Measurements from ENCODE around the gene PLXNA3. TPM values are rescaled to one million over a fixed set of nuclear protein-coding genes. Genes with fewer than 3 reads are reported as not detected.

PLXNA3 gene
- total RNA-seq, 1 donor from 2014 or later, result 108 TPM

DNA sequence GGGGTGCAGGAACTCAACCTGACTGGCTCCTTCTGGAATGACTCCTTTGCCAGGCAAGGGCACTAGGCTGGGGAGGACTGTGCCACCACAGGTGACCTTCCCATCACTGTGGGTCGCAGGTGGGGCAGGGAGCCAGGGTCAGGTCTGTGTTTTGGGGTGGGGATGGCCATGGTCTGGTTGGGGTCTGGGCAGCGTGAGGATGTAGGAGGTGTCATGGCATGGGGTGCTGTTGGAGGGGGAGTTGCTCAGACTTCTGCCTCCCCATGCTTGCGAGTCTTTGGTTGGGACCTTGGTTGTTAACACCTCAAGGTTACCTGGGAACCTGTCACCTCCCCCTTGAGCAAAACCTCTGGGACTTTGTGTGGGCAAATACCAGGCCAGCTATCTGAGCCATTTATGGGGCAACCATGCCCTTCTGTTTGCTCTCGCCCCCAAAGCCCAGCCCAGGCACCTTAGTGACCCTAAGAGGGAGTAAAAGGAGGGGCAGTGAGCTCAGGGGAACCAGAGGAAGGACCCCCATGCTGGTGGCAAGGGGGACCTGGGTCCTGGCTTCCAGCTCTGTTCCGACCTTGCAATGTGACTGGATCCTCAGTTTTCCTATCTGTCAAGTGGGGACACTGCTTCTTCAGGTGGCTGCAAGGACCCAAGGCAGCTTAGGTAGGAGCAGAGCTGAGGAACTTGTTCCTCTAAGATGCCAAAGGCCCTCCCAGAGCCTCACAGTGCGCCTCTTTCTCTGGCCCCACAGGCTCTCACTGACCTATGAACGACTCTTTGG is 23.5 kb upstream of the PLXNA3 start:
- TF ChIP-seq, protein P1, sequence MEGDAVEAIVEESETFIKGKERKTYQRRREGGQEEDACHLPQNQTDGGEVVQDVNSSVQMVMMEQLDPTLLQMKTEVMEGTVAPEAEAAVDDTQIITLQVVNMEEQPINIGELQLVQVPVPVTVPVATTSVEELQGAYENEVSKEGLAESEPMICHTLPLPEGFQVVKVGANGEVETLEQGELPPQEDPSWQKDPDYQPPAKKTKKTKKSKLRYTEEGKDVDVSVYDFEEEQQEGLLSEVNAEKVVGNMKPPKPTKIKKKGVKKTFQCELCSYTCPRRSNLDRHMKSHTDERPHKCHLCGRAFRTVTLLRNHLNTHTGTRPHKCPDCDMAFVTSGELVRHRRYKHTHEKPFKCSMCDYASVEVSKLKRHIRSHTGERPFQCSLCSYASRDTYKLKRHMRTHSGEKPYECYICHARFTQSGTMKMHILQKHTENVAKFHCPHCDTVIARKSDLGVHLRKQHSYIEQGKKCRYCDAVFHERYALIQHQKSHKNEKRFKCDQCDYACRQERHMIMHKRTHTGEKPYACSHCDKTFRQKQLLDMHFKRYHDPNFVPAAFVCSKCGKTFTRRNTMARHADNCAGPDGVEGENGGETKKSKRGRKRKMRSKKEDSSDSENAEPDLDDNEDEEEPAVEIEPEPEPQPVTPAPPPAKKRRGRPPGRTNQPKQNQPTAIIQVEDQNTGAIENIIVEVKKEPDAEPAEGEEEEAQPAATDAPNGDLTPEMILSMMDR (IDR thresholded peaks at IDR 0.05), result no peak
- Mint-ChIP-seq H3K9me3 (ENCODE audit: unreplicated experiment) (peaks cover 4% of the 10 kb centered on the region), H3K36me3 (ENCODE audit: unreplicated experiment) (no peaks in the 10 kb centered on the region), H3K27me3 (ENCODE audit: unreplicated experiment) (no peaks in the 10 kb centered on the region), H3K27ac (ENCODE audit: unreplicated experiment) (no peak overlapping the region), H3K4me3 (ENCODE audit: unreplicated experiment) (no peak overlapping the region), H3K4me1 (ENCODE audit: unreplicated experiment) (peaks cover 16% of the 10 kb centered on the region)
- DNase-seq (ENCODE audit: extremely low spot score, unreplicated experiment), result no peak

DNA sequence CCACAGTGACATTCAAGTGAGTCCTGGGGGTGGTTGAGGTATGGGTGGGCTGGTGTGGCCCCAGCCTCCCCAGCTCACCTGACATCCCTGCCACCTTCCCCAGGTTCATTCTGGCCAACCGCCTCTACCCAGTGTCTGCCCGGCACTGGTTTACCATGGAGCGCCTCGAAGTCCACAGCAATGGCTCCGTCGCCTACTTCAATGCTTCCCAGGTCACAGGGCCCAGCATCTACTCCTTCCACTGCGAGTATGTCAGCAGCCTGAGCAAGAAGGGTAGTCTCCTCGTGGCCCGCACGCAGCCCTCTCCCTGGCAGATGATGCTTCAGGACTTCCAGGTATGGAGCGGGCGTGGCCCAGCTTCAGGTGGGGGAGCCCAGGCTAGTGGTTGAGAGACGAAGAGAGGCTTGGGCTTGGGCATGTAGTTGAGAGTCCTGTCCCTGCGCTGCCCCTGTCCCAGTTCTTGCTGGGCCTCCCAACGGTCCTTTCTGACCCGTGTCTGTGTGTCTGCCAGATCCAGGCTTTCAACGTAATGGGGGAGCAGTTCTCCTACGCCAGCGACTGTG is 22.8 kb upstream of the PLXNA3 start:
- peak; percentile 78 for DNase-seq (ENCODE audit: extremely low spot score, unreplicated experiment)
- peaks cover 4% of the 10 kb centered on the region for H3K9me3 Mint-ChIP-seq (ENCODE audit: unreplicated experiment)
- H3K4me1 Mint-ChIP-seq (ENCODE audit: unreplicated experiment), result peaks cover 14% of the 10 kb centered on the region
- H3K4me3 Mint-ChIP-seq (ENCODE audit: unreplicated experiment), result no peak overlapping the region
- no peaks in the 10 kb centered on the region for H3K27me3 Mint-ChIP-seq (ENCODE audit: unreplicated experiment)
- H3K27ac Mint-ChIP-seq (ENCODE audit: unreplicated experiment), result peak overlapping the region; percentile 27
- no peaks in the 10 kb centered on the region for H3K36me3 Mint-ChIP-seq (ENCODE audit: unreplicated experiment)
- TF ChIP-seq, protein P1 (IDR thresholded peaks at IDR 0.05), result no peak

DNA sequence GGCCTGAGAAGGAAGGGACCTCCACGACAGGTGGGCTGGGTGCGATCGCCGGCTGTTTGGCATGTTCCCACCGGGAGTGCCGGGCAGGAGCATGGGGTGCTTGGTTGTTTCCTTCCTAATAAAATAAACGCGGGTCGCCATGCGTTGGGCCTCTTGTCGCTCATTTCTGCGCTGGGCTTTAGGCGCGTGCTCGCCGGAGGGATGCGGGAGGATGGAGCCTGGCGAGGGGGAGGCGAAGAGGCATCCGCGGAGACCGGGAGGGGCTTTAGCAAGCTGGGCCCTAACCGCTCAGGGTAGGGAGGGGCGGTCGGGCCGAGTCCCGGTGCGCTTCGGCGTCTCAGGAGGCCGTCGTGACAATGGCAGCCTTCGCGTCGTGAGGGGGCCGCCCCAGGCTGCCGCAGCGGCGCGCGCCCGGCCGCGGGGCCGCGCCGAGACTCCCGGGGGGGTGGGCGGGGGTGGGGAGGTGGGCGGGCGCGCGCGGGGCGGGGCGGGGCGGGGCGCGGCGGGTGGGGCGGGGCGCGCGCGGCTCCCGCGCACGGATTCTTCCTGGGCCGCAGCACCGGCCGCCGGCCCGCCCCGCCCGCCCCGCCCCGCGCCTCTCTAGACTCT is 21.6 kb upstream of the PLXNA3 start:
- Mint-ChIP-seq H3K4me1 (ENCODE audit: unreplicated experiment) (peaks cover 8% of the 10 kb centered on the region), H3K4me3 (ENCODE audit: unreplicated experiment) (peak overlapping the region; percentile 73), H3K9me3 (ENCODE audit: unreplicated experiment) (no peaks in the 10 kb centered on the region), H3K27me3 (ENCODE audit: unreplicated experiment) (no peaks in the 10 kb centered on the region), H3K36me3 (ENCODE audit: unreplicated experiment) (peaks cover under 1% of the 10 kb centered on the region), H3K27ac (ENCODE audit: unreplicated experiment) (peak overlapping the region; percentile 81)
- TF ChIP-seq, protein P1 (IDR thresholded peaks at IDR 0.05), result no peak
- DNase-seq (ENCODE audit: extremely low spot score, unreplicated experiment), result peak; percentile 85

DNA sequence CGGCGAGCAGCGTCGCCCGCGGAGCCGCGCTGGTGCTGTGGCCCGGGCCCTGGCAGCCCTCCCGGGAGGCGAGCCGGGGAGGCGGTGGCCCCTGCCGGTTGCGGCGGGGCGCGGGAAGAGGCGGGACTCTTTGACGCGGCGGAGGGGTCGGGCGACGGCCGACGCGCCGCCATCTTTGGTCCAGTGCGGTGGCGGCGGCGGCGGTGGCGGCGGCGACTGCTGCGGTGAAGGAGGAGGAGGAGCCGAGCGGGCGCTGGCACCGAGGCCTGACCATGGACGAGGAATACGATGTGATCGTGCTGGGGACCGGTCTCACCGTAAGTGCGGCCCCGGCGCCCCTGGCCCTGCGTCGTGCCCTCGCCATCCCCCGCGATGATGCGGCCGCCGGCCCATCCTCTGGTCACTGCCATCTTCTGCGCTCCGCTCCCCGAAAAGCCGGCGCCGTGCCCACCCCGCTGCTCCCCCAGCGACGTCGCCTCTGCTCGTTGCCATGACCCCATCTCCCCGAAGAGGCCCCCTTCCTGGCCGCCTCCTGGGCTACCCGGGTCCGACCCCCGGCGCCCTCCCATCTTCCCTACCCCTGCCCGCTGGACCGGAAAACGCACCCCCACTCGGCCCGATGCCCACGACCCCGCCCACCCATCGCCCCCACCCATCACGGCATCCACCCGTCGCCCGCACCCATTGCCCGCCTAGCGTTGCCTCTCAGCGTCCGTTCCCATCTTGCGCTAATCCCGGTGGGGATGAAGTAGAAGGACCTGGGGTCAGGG is 20.9 kb upstream of the PLXNA3 start, which contains the start of gene GDI1:
TSS of gene GDI1 (plus strand) at position 172 of the 770 bp plus-strand sequence. CDS start at position 273, 101 bp downstream.
- peak; percentile 86 for DNase-seq (ENCODE audit: extremely low spot score, unreplicated experiment)
- Mint-ChIP-seq H3K27ac (ENCODE audit: unreplicated experiment) (peak within 1 kb of the TSS; percentile 81), H3K4me3 (ENCODE audit: unreplicated experiment) (peak within 1 kb of the TSS; percentile 84), H3K4me1 (ENCODE audit: unreplicated experiment) (peaks cover 8% of the 10 kb centered on the region), H3K9me3 (ENCODE audit: unreplicated experiment) (no peaks in the 10 kb centered on the region), H3K27me3 (ENCODE audit: unreplicated experiment) (no peaks in the 10 kb centered on the region), H3K36me3 (ENCODE audit: unreplicated experiment) (peaks cover 5% of the 10 kb centered on the region)
- TF ChIP-seq, protein P1 (IDR thresholded peaks at IDR 0.05), result no peak

Data from osteocyte (in vitro differentiated cells).